Fibroblast of mammary gland (primary cell): ENCODE measurements around the gene USH2A.

Source experiments
- DNase-seq: peaks from one replicate; pipeline ENCODE4 v3.0.0-alpha.2; 2010; ENCODE audit warnings: low read depth
- H3K4me3 ChIP-seq: 2 replicates; pipeline ENCODE4 v1.5.1; 2011; ENCODE audit warnings: low read depth, mild to moderate bottlenecking, low read length, moderate library complexity; ENCODE audit not compliant: control insufficient read depth
- TF ChIP-seq, protein P1 (sequence below): conservative IDR thresholded peaks from 2 replicates; pipeline ENCODE4 v1.5.1; 2011; ENCODE audit warnings: low read depth, low read length, inconsistent platforms; ENCODE audit not compliant: control insufficient read depth, insufficient read depth

Gene USH2A

DNA sequence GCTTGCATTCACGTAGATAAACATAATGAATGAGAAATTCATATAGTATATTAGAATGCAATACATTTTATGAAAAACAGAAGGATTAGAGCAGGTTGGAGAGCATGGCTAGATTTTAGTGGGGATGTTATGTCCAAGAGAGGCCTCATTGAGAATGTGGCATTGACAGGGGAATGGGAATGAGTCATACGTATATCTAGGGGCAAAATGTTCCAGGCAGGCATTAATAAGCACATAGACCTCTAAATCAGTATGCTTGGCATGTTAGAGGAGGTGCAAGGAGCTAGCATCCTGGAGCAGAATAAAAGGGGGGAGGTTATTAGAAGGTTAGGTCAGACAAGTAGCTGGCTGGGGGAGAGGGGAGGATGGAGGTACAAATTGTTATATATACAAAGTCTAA, 93.0 kb downstream of the USH2A start:
- TF ChIP-seq, protein P1, sequence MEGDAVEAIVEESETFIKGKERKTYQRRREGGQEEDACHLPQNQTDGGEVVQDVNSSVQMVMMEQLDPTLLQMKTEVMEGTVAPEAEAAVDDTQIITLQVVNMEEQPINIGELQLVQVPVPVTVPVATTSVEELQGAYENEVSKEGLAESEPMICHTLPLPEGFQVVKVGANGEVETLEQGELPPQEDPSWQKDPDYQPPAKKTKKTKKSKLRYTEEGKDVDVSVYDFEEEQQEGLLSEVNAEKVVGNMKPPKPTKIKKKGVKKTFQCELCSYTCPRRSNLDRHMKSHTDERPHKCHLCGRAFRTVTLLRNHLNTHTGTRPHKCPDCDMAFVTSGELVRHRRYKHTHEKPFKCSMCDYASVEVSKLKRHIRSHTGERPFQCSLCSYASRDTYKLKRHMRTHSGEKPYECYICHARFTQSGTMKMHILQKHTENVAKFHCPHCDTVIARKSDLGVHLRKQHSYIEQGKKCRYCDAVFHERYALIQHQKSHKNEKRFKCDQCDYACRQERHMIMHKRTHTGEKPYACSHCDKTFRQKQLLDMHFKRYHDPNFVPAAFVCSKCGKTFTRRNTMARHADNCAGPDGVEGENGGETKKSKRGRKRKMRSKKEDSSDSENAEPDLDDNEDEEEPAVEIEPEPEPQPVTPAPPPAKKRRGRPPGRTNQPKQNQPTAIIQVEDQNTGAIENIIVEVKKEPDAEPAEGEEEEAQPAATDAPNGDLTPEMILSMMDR: no peak
- no peak for DNase-seq
- H3K4me3 ChIP-seq: no peak overlapping the region

DNA sequence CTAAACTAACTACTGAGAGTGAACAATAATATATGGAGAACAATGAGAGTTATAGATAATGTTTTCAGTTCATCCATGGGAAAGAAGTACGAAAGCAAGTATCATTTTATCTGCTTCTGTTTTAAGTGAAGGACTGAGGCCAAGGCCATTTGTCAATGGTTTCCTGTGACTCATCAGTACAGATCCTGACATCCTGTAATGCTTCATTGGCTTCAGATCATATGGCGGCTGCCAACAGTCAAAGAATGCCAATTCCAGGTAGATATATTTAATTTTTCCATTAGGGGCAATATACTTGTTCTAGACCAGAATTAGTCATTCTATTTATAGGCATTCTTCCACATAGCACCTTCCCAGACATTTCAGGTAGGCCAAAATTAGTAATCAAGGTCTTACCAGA, 97.3 kb downstream of the USH2A start:
- TF ChIP-seq, protein P1: no peak
- DNase-seq: no peak
- H3K4me3 ChIP-seq: no peak overlapping the region

DNA sequence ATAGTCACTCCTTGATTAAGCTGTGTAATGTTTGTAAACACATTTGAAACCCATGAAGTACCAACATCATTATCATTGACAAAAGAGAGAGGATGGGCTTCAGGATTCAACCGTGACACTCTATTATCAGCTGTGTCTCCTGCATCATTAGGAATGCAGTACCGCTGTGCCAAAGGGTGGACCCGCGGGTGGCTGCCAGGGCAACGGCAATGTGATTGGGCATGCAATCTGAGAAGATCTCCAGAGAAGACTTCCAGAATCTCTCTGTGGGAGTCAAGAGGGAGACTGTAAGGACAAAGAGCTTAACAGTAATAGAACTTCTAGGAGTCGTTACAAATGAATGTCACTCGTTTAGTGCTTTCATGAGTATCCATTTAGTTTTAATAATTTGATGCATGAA, 97.9 kb downstream of the USH2A start:
- DNase-seq: no peak
- TF ChIP-seq, protein P1: no peak

DNA sequence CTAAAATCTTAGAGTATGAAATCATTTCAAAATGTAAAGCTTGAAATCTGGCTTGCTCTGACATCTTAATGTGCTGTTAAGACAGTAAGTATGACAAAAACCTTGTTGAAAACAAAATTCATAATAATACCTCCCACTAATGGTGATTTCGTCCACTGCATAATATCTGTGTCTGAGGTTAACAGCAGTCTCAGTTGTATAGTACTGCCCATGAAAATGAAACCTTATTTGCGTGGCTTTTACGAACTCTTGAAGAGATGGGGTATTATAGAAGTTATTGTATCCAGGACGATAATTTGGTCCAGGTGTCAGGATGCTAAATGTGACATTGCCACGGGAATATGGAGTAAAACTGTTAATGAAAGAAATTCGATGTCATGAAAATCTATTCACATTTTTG, 99.9 kb downstream of the USH2A start:
- H3K4me3 ChIP-seq: no peak overlapping the region
- TF ChIP-seq, protein P1: no peak
- no peak for DNase-seq

More for the DNA sequence above, 97.9 kb downstream of the USH2A start:
- H3K4me3 ChIP-seq: no peak overlapping the region

DNA sequence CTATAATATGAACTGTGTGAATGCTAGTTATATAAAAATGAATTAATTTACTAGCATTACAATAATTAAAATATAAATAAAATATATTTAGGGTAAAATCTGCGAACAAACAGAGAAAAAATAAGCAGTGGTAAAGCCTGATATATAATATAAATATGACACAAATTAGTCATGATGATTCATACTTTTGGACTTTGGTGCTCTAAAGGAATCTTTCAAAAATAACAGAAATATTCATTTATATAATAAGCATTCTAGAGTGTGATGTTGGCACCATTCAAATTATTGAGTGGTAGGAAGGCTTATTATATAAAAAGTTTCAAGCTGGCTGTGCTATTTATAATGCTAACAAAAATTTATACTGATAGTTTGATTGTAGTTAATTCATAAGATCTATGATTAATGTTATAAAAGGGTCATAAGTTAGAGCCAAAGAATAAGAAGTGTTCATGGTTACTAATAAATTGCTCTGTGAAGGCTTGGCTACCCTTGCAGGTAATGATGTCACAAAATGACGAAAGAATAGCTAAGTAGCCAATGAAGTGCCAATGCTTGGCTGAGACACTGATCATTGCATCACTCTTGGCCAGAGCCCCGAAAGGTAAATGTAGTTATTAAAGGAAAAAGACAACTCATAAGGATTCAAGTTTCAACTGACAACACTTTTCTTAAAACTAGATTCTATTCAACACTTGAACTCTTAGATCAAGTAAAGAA, 108.7 kb downstream of the USH2A start:
- peak; percentile 12 for DNase-seq
- H3K4me3 ChIP-seq: no peak overlapping the region
- TF ChIP-seq, protein P1: no peak

DNA sequence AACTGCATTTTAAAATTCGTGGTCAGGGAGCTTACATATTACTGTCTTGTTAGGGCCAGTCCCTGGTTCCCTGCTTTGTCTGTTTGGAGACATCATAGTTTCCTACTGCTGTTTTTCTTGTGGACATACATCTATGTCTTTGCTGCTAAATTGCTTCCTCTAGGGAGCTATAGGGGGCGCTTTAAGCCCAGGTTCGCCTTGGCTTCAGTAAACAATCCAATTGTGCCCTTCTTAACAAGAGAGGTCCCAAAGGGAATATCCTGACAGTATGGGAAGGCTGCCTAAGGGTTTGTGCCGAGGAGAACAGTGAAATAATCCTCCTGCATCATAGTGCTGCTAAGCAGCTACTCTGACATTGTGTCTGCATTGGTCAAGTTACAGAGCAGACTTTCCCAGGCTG, 112.5 kb downstream of the USH2A start:
- peak; percentile 47 for DNase-seq
- TF ChIP-seq, protein P1: peak; percentile 49
- no peak overlapping the region for H3K4me3 ChIP-seq

DNA sequence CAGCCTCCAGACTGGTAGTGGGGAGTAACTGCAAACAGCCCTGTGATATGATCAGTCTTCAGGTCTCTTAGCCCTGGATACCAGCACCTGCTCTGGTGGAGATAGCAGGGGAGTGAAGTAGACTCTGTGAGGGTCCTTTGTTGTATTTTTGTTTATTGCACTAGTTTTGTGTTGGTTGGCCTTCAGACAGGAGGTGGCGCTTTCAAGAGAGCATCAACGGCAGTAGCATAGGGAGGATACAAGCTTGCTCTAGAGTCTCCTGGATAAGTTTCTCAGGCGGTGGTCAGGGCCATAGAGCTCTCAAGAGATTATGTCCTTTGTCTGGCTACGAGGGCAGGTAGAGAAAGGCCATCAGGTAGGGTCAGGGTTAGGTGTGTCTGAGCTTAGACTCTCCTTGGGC, 116.4 kb downstream of the USH2A start:
- DNase-seq: no peak
- no peak overlapping the region for H3K4me3 ChIP-seq
- TF ChIP-seq, protein P1: no peak
